Fibroblast of pulmonary artery (primary cell): Measurements from ENCODE around the gene PTBP2.

Source experiments
- DNase-seq: peaks from one replicate; pipeline ENCODE4 v3.0.0-alpha.2; 2010; ENCODE audit warnings: low read depth
- H3K4me3 ChIP-seq: replicated peaks from 2 replicates; pipeline ENCODE4 v1.5.1; 2011; ENCODE audit warnings: low read depth, mild to moderate bottlenecking, control low read depth, low read length, moderate library complexity
- TF ChIP-seq, protein P1 (sequence below): IDR thresholded peaks from 2 replicates; pipeline ENCODE4 v1.5.1; 2011; ENCODE audit warnings: mild to moderate bottlenecking, control low read depth, low read length, inconsistent platforms; ENCODE audit errors: missing control alignments

The PTBP2 gene

GRCh38 chr1:96714881-96715280 lies 6.7 kb upstream of the PTBP2 start:
- no peak overlapping the region for H3K4me3 ChIP-seq
- DNase-seq: no peak
- TF ChIP-seq, protein P1, sequence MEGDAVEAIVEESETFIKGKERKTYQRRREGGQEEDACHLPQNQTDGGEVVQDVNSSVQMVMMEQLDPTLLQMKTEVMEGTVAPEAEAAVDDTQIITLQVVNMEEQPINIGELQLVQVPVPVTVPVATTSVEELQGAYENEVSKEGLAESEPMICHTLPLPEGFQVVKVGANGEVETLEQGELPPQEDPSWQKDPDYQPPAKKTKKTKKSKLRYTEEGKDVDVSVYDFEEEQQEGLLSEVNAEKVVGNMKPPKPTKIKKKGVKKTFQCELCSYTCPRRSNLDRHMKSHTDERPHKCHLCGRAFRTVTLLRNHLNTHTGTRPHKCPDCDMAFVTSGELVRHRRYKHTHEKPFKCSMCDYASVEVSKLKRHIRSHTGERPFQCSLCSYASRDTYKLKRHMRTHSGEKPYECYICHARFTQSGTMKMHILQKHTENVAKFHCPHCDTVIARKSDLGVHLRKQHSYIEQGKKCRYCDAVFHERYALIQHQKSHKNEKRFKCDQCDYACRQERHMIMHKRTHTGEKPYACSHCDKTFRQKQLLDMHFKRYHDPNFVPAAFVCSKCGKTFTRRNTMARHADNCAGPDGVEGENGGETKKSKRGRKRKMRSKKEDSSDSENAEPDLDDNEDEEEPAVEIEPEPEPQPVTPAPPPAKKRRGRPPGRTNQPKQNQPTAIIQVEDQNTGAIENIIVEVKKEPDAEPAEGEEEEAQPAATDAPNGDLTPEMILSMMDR: no peak

DNA sequence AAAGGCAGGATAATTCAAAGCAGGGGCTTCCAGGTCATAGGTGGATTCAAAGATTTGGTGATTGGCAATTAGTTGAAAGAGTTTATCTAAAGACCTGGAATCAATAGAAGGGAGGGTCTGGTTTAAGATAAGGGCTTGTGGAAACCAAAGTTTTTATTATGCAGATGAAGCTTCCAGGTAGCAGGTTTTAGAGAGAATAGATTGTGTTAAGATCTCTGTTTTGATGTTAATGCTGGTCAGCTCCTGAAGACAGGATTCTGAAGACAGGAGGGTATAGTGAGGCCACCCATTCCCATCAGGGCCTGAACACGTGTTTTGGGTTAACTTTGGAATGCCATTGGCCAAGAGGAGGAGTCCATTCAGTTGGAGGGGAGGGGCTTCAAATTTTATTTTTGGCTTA lies 6.1 kb upstream of the PTBP2 start:
- H3K4me3 ChIP-seq: no peak overlapping the region
- DNase-seq: no peak
- TF ChIP-seq, protein P1: no peak

GRCh38 chr1:96721053-96721415 lies 550 bp upstream of the PTBP2 start:
- peak overlapping the region; percentile 91 for H3K4me3 ChIP-seq
- TF ChIP-seq, protein P1: no peak
- DNase-seq: no peak

DNA sequence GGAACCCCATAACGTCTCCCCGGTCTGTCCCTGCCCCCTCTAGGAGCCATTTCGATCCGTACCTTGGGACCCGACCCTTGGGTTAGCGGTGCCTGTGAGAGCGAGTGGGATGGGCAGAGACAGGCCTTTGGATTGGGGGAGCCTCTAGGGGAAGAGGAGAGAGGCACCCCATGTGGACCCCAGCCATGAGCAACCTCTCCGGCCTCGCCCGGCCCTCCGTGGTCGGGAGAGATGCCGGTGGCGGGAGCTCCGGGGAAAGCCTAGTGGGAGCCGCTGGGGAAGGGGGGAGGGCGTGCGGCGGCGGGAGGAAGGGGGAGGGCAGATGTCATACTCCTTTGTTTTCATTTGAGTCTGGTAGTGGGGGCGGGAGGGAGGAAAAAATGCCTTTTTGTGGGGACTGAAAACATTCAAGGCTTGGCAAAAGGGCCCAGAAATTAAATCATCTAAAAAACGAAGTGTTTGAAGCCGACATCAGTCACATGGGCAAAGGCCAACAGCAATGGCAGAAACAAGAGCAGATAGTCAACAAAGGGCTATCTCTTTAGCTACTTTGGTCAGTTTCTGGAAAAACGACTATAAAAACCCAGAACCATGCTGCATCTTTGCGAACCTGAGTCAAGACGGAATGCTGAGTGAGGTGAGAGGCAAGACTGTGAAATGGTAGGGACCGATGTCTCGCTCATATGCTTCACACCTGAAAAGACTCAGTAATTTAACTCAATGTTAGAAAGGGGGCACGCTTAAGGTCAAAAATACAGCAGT lies 758 bp downstream of the PTBP2 start:
- TF ChIP-seq, protein P1: no peak
- H3K4me3 ChIP-seq: peak overlapping the region; percentile 91
- DNase-seq: peak; percentile 74

GRCh38 chr1:96722958-96723357 lies 1.4 kb downstream of the PTBP2 start:
- TF ChIP-seq, protein P1: no peak
- DNase-seq: no peak

GRCh38 chr1:96723377-96723776 lies 1.8 kb downstream of the PTBP2 start:
- no peak for DNase-seq
- TF ChIP-seq, protein P1: no peak
- H3K4me3 ChIP-seq: peak overlapping the region; percentile 91

More at GRCh38 chr1:96722958-96723357, 1.4 kb downstream of the PTBP2 start:
- peak overlapping the region; percentile 91 for H3K4me3 ChIP-seq

GRCh38 chr1:96723936-96724335 lies 2.4 kb downstream of the PTBP2 start:
- peak overlapping the region; percentile 91 for H3K4me3 ChIP-seq
- DNase-seq: no peak
- TF ChIP-seq, protein P1: no peak
